Measurements from ENCODE around the gene HTRA3. TPM values are rescaled to one million over a fixed set of nuclear protein-coding genes. Genes with fewer than 3 reads are reported as not detected.

The HTRA3 gene
- total RNA-seq, 4 donors from 2014 or later, result 56.1 to 82.2 (median 67.2) TPM

GRCh38 chr4:8274765-8275547 lies 5.4 kb downstream of the HTRA3 start:
- H3K27me3 ChIP-seq, result peaks cover 0 to 7% (median 0%) of the 10 kb centered on the region in 4 donors
- intact Hi-C loops (cut with DNase I), result loop anchor here (2.0 to 5.0 kb wide), 2 partner anchors 42 to 128 kb away; no protein-coding TSS in a partner anchor
- peak overlapping the region in 1 of 4 donors; percentile 27 for H3K4me3 ChIP-seq
- H3K36me3 ChIP-seq, result no peaks in the 10 kb centered on the region
- DNase-seq (ENCODE audit: extremely low spot score), result peak; percentile 97
- H3K9me3 ChIP-seq, result no peaks in the 10 kb centered on the region
- 36% methylated on average over 10 of the region's 19 CpGs for WGBS
- TF ChIP-seq POLR2AphosphoS5 (IDR thresholded peaks at IDR 0.05) (peak; percentile 75 to 86), POLR2A (IDR thresholded peaks at IDR 0.05; ENCODE audit: low read depth) (no peak), CTCF (IDR thresholded peaks at IDR 0.05) (peak; percentile 45 to 72 (median 61))
- peaks cover 65 to 100% (median 100%) of the 10 kb centered on the region in 4 donors for H3K4me1 ChIP-seq
- H3K27ac ChIP-seq (replicated peaks in 1 of 4), result peak overlapping the region; percentile 72 to 81 (median 78)

- DNase-seq (ENCODE audit: extremely low spot score), result no peak
- Histone ChIP-seq H3K36me3 (no peaks in the 10 kb centered on the region), H3K27ac (replicated peaks in 1 of 4) (peak overlapping the region; percentile 72 to 81 (median 78)), H3K9me3 (no peaks in the 10 kb centered on the region), H3K4me1 (peaks cover 63 to 100% (median 99%) of the 10 kb centered on the region in 4 donors), H3K4me3 (peak overlapping the region in 1 of 4 donors; percentile 27), H3K27me3 (peaks cover 0 to under 1% (median 0%) of the 10 kb centered on the region in 4 donors)
- 61% methylated on average over 3 of the region's 4 CpGs for WGBS
- TF ChIP-seq POLR2A (IDR thresholded peaks at IDR 0.05; ENCODE audit: low read depth) (no peak), POLR2AphosphoS5 (IDR thresholded peaks at IDR 0.05) (no peak), EP300 (IDR thresholded peaks at IDR 0.05) (no peak), CTCF (IDR thresholded peaks at IDR 0.05) (no peak)
- intact Hi-C loops (cut with DNase I), result loop anchor here (2.0 to 5.0 kb wide), 2 partner anchors 42 to 127 kb away; no protein-coding TSS in a partner anchor
These were observed 6.0 kb downstream of the HTRA3 start for GRCh38 chr4:8275548-8275910.

GRCh38 chr4:8276358-8277240 lies 7.0 kb downstream of the HTRA3 start:
- 51% methylated on average over 12 of the region's 24 CpGs for WGBS
- H3K4me1 ChIP-seq, result peaks cover 67 to 100% (median 99%) of the 10 kb centered on the region in 4 donors
- H3K4me3 ChIP-seq, result no peak overlapping the region
- H3K36me3 ChIP-seq, result no peaks in the 10 kb centered on the region
- peak overlapping the region; percentile 72 to 81 (median 78) for H3K27ac ChIP-seq (replicated peaks in 1 of 4)
- DNase-seq (ENCODE audit: extremely low spot score), result no peak
- peak in 1 of 2 donors; percentile 26 for TF ChIP-seq POLR2AphosphoS5 (IDR thresholded peaks at IDR 0.05)
- TF ChIP-seq POLR2A (IDR thresholded peaks at IDR 0.05; ENCODE audit: low read depth), result no peak
- H3K9me3 ChIP-seq, result no peaks in the 10 kb centered on the region
- no peaks in the 10 kb centered on the region for H3K27me3 ChIP-seq
- intact Hi-C loops (cut with DNase I), result loop anchor here (5.0 kb wide), 1 partner anchor 41 kb away; no protein-coding TSS in a partner anchor

- no peak for DNase-seq (ENCODE audit: extremely low spot score)
- peaks cover 62 to 99% (median 98%) of the 10 kb centered on the region in 4 donors for H3K4me1 ChIP-seq
- no peaks in the 10 kb centered on the region for H3K27me3 ChIP-seq
- TF ChIP-seq EP300 (IDR thresholded peaks at IDR 0.05) (no peak), POLR2AphosphoS5 (IDR thresholded peaks at IDR 0.05) (no peak), POLR2A (IDR thresholded peaks at IDR 0.05; ENCODE audit: low read depth) (no peak), CTCF (IDR thresholded peaks at IDR 0.05) (no peak)
- intact Hi-C loops (cut with DNase I), result loop anchor here (5.0 kb wide), 1 partner anchor 40 kb away; no protein-coding TSS in a partner anchor
- H3K27ac ChIP-seq (replicated peaks in 1 of 4), result peak overlapping the region; percentile 72 to 81 (median 78)
- no peaks in the 10 kb centered on the region for H3K9me3 ChIP-seq
- H3K4me3 ChIP-seq, result no peak overlapping the region
- H3K36me3 ChIP-seq, result peaks cover 0 to 2% (median under 1%) of the 10 kb centered on the region in 4 donors
- WGBS, result 91% methylated on average over 11 of the region's 11 CpGs
These were observed 7.9 kb downstream of the HTRA3 start for GRCh38 chr4:8277356-8278008.

Data from esophagus muscularis mucosa (tissue), 4 donors.